Activated CD4-positive, alpha-beta T cell treated with anti-CD3 and anti-CD28 coated beads, Interleukin-2, amount 10 ng/mL, durations not matched to agents 24 days and 14 days (primary cell): ENCODE results near the gene ATP2B2. TPM values are rescaled to one million over a fixed set of nuclear protein-coding genes. Genes with fewer than 3 reads are reported as not detected.
A peak's percentile ranks its signal among the peaks of the same experiment; 100 is the strongest.

Experiments
- DNase-seq: peaks from one replicate; pipeline ENCODE4 v3.0.0; 2022
- H3K27ac Mint-ChIP-seq: one replicate; pipeline ENCODE4 v1.8.0; 2022; ENCODE audit warnings: mild to moderate bottlenecking, mixed read lengths
- H3K27me3 Mint-ChIP-seq: one replicate; pipeline ENCODE4 v1.8.0; 2022; ENCODE audit warnings: mixed read lengths
- H3K36me3 Mint-ChIP-seq: one replicate; pipeline ENCODE4 v1.8.0; 2022; ENCODE audit warnings: low read depth, mild to moderate bottlenecking, mixed read lengths
- H3K4me1 Mint-ChIP-seq: one replicate; pipeline ENCODE4 v1.8.0; 2021; ENCODE audit warnings: mixed read lengths
- H3K4me3 Mint-ChIP-seq: one replicate; pipeline ENCODE4 v1.8.0; 2022; ENCODE audit warnings: mild to moderate bottlenecking, moderate library complexity, mixed read lengths
- H3K9me3 Mint-ChIP-seq: one replicate; pipeline ENCODE4 v1.8.0; 2021; ENCODE audit warnings: mixed read lengths
- intact Hi-C: fragments of 100-400 bp; cut with micrococcal nuclease; formaldehyde crosslinking; loops from one replicate; pipeline ENCODE4 v1.15.1; 2023
- total RNA-seq: library from RNA; stranded (reverse); gene quantifications from 2 replicates; pipeline ENCODE4 v1.2.3, GENCODE V29; 2022

ATP2B2 gene
- total RNA-seq, 1 donor from 2014 or later, result not detected

DNA sequence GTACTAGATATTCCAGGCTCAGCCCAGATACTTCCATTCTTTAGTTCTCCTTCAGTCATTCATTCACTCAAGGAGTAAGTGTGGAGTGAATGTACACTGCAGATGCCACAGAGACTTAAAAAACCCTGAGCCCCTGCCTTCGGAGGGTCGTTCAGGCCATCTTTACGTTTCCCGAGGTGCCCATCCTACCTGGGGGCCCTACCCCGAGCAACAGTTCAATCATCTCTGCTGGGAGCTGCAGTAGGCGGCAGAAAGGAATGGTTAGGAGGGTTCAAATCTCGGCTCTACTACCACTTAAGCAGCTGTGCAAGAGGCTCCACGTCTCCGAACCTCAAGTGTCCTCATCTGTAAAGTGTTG lies 185.1 kb downstream of the ATP2B2 start:
- intact Hi-C loops, result loop anchor here (1.0 to 5.0 kb wide), 3 partner anchors 309 to 478 kb away; partner anchors contain the start of genes CRELD1 and RPUSD3
- Mint-ChIP-seq H3K36me3 (peaks cover 19% of the 10 kb centered on the region), H3K4me1 (peaks cover 23% of the 10 kb centered on the region), H3K9me3 (no peaks in the 10 kb centered on the region), H3K4me3 (peak overlapping the region; percentile 90), H3K27me3 (peaks cover 10% of the 10 kb centered on the region), H3K27ac (peak overlapping the region; percentile 87)
- DNase-seq, result no peak

DNA sequence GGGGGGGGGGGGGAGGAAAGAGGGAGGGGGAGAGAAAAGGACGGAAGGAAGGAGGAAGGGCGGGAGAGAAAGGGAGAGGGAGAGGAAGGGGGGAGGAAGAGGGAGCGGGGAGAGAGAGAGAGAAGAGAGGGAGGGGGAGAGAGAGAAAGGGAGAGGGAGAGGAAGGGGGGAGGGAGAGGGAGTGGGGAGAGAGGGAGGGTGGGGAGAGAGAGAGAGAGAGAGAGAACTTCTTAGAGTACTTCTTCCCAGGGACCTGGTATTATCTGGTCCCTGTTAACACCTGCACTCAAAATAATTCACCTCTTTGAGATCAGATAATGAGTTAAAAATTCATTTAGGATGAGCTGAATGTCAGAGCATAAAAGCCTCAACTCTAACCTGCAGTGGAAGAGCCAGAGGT lies 185.6 kb downstream of the ATP2B2 start:
- no peak overlapping the region for H3K27ac Mint-ChIP-seq
- intact Hi-C loops, result loop anchor here (1.0 to 5.0 kb wide), 3 partner anchors 309 to 478 kb away; partner anchors contain the start of genes CRELD1 and RPUSD3
- peaks cover 5% of the 10 kb centered on the region for H3K27me3 Mint-ChIP-seq
- peak overlapping the region; percentile 90 for H3K4me3 Mint-ChIP-seq
- H3K4me1 Mint-ChIP-seq, result peaks cover 23% of the 10 kb centered on the region
- DNase-seq, result no peak
- peaks cover 19% of the 10 kb centered on the region for H3K36me3 Mint-ChIP-seq
- H3K9me3 Mint-ChIP-seq, result no peaks in the 10 kb centered on the region

DNA sequence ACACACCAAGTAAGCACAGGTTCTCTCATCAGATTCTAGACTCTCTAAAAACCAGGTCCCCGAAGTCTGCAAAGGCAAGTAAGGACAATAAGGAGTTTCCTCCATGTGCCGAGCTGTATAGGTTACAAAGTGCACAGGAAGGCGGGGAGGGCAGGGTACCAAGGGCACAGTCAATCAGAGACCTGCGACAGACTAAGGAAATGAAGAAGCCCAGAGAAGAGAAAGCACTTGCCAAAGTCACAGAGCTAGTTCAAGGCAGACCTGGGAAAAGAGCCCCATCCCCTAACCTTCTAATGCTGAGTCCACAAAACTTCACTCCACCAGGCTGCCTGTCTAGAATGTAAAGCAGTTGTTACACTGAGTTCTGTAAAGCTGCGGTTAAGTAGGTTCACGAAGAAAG lies 186.1 kb downstream of the ATP2B2 start:
- peaks cover 23% of the 10 kb centered on the region for H3K4me1 Mint-ChIP-seq
- peak overlapping the region; percentile 90 for H3K4me3 Mint-ChIP-seq
- no peak for DNase-seq
- peaks cover 22% of the 10 kb centered on the region for H3K36me3 Mint-ChIP-seq
- intact Hi-C loops, result no loop called here
- no peaks in the 10 kb centered on the region for H3K9me3 Mint-ChIP-seq
- H3K27me3 Mint-ChIP-seq, result no peaks in the 10 kb centered on the region
- peak overlapping the region; percentile 45 for H3K27ac Mint-ChIP-seq

DNA sequence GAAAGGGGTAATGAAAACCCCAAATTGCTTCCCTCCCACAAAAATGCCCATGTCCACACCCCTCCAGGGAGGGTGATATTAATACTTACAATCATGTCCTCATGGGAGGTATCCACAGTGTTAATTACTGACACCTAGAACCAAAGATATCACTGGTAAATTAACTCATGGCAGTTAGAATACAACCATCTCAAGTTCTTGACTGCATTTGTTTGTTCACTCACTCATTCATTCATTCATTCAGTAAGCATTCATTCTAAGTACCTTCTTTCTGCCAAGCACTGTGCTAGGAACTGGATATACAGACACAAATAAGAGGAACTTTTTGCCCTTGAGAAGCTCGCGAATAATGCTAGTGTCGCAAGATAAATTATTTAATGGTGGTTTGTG lies 187.4 kb downstream of the ATP2B2 start:
- no peaks in the 10 kb centered on the region for H3K9me3 Mint-ChIP-seq
- H3K4me1 Mint-ChIP-seq, result peaks cover 25% of the 10 kb centered on the region
- intact Hi-C loops, result no loop called here
- H3K36me3 Mint-ChIP-seq, result peaks cover 31% of the 10 kb centered on the region
- no peak overlapping the region for H3K27ac Mint-ChIP-seq
- no peaks in the 10 kb centered on the region for H3K27me3 Mint-ChIP-seq
- no peak for DNase-seq
- H3K4me3 Mint-ChIP-seq, result no peak overlapping the region

DNA sequence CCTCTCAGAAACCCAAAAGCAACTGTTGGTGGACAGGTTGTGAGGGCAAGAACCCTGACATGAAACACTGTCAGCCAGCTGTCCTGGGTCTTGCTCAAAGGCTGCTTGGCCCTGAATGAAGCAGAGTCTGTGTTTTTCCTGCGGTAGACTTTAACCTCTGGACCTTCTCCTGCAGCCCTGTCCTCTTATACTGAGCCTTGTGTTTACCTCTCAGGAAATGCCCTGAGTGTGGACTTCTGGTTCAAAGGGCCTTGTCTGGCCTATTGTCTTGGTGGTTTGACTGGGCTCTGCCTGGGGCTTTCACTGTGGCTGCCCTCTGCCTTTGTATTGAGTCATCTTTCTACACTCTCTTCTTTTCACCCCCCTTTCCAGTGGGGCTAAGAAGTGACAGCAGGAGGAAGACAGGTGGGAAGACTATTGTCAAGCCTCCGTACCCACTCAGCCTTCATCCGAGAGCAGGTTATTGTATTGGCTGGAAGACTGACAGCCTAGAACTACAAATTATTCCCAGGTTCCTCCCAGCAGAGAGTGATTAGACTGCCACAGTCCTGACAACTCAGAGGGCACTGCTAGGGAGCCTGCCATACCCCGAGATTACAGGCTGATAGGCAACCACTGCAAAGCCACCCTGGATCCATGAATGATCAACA lies 187.9 kb downstream of the ATP2B2 start:
- Mint-ChIP-seq H3K27ac (no peak overlapping the region), H3K4me1 (peaks cover 25% of the 10 kb centered on the region), H3K9me3 (no peaks in the 10 kb centered on the region), H3K4me3 (no peak overlapping the region), H3K36me3 (peaks cover 34% of the 10 kb centered on the region), H3K27me3 (no peaks in the 10 kb centered on the region)
- DNase-seq, result no peak
- intact Hi-C loops, result no loop called here

DNA sequence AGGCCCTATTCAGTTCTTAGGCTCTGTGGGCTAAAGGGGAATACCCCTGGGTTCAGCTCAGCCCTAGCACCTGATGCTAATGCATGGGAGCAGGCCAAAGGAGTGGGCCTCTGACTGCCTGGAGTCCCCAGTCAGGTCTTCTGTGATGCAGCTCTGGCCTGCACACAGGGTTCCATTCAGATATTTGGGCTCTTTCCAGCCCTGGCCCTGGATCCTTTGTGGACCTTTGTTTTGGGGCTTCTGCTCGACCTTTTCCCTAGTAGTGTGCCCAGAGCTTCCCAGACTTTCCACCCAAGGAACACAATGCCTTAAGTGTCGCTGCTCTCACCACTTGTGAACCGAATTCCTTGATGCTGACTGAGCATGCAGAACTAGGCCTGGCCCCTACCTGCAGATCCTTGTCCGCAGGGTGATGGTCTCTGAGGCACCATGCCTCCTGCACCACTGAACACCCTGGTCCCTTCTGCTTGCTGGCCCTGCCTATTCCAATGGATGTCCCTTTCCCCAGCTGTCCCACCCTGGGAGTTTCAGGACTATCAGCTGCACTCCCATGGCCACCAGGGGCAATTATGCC lies 189.5 kb downstream of the ATP2B2 start:
- Mint-ChIP-seq H3K9me3 (no peaks in the 10 kb centered on the region), H3K27ac (no peak overlapping the region), H3K4me3 (no peak overlapping the region), H3K36me3 (peaks cover 45% of the 10 kb centered on the region), H3K27me3 (no peaks in the 10 kb centered on the region), H3K4me1 (peaks cover 17% of the 10 kb centered on the region)
- intact Hi-C loops, result no loop called here
- no peak for DNase-seq

DNA sequence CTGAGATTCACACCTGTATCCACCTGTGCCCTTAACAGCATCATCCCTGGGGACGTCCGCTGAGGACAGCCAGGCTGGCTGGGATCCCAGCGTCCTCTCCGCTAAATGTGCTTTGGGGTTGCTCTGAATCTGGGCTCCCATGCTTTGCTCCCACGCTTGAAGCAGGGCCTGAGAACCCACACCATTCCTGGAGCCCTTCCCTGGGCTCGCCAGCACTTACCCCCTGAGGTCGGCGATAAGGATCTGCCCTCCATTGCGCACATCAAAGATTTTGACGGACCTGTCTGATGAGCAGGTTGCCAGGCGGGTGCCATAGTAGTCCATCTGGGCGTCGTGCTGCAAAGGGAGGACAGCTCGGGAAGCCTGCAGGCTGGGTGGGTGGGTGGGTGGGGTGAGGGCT lies 190.3 kb downstream of the ATP2B2 start:
- no peak overlapping the region for H3K27ac Mint-ChIP-seq
- intact Hi-C loops, result no loop called here
- H3K4me1 Mint-ChIP-seq, result peaks cover 17% of the 10 kb centered on the region
- DNase-seq, result no peak
- no peaks in the 10 kb centered on the region for H3K9me3 Mint-ChIP-seq
- peaks cover 52% of the 10 kb centered on the region for H3K36me3 Mint-ChIP-seq
- no peaks in the 10 kb centered on the region for H3K27me3 Mint-ChIP-seq
- H3K4me3 Mint-ChIP-seq, result no peak overlapping the region

DNA sequence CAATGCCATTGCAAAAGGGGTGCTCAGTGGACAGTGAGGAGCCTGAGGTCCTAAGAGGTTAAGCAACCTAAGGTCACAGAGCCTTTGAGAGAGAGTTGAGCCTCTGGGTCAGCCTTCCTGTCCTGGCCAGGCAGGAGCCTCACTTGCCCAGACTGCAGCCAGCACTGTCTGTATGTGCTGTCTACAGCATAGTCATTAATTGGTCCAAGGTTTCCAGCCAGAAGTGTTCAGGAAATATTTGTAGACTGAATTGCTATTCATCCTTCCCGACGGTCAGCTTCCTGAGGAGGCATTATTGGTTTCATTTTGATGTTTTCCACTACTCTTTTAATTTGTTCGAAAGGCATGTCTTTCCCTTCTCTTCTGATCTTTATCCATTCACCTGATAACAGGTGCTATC lies 192.5 kb downstream of the ATP2B2 start:
- peak overlapping the region; percentile 78 for H3K27ac Mint-ChIP-seq
- peaks cover 2% of the 10 kb centered on the region for H3K4me1 Mint-ChIP-seq
- intact Hi-C loops, result no loop called here
- H3K36me3 Mint-ChIP-seq, result peaks cover 55% of the 10 kb centered on the region
- H3K27me3 Mint-ChIP-seq, result no peaks in the 10 kb centered on the region
- no peak for DNase-seq
- no peak overlapping the region for H3K4me3 Mint-ChIP-seq
- H3K9me3 Mint-ChIP-seq, result no peaks in the 10 kb centered on the region

DNA sequence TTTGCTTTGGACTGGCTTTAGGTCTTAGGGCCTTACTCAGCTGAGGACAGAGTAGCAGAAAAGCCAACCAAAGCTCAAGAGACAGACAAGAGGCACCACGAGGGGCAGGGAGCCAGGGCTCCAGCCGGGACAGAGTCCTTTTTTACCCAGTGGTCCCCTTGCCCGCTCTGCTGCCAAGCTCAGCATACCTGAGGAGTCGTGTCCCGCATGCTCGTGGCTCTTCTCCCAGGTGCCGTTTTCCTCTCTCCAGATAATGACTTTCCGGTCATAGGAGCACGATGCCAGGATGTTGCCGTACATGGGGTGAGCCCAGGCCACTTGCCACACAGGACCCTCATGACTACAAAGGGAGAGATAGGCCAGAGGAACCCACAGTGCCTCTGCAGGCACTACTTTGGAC lies 193.0 kb downstream of the ATP2B2 start:
- Mint-ChIP-seq H3K27ac (no peak overlapping the region), H3K4me1 (peaks cover 2% of the 10 kb centered on the region), H3K4me3 (no peak overlapping the region), H3K27me3 (no peaks in the 10 kb centered on the region), H3K9me3 (no peaks in the 10 kb centered on the region), H3K36me3 (peaks cover 54% of the 10 kb centered on the region)
- intact Hi-C loops, result no loop called here
- no peak for DNase-seq

DNA sequence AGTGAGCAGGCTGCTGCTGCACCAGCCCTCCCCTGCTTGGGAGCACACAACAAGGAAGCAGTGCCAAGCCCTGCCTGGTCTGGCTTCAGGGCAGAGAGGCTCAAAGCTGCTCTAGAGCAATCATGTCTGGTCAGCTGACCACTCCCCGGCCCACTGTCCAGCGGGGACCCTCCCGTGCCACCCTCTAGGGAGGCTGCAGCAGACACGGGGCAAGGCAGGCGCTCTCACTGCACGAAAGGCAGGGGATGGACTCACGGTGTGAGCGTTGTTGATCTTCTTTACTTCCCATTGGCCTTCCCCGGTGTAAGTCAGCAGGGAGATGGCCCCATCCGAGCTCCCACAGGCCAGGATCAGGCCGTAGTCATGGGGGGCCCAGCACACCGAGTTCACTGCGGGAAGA lies 193.7 kb downstream of the ATP2B2 start:
- H3K27ac Mint-ChIP-seq, result no peak overlapping the region
- no peak for DNase-seq
- intact Hi-C loops, result no loop called here
- H3K4me1 Mint-ChIP-seq, result peaks cover 2% of the 10 kb centered on the region
- H3K27me3 Mint-ChIP-seq, result no peaks in the 10 kb centered on the region
- H3K36me3 Mint-ChIP-seq, result peaks cover 56% of the 10 kb centered on the region
- H3K4me3 Mint-ChIP-seq, result no peak overlapping the region
- no peaks in the 10 kb centered on the region for H3K9me3 Mint-ChIP-seq

DNA sequence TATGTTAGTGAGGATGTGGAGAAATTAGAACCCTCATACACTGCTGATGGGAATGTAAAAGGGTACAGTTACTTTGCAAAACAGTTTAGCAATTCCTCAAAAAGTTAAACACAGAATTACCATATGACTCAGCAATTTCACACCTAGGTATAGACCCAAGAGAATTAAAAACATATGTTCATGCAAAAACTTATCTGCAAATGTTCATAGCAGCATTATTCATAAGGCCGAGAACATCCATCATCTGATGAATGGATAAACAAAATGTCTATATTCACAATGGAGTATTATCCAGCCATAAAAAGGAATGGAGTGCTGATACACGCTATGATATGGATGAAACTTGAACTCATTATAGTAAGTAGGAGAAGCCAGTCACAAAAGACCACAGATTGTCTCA lies 194.8 kb downstream of the ATP2B2 start:
- Mint-ChIP-seq H3K36me3 (peaks cover 63% of the 10 kb centered on the region), H3K4me1 (peaks cover 2% of the 10 kb centered on the region), H3K27me3 (no peaks in the 10 kb centered on the region), H3K9me3 (no peaks in the 10 kb centered on the region), H3K4me3 (no peak overlapping the region), H3K27ac (no peak overlapping the region)
- no peak for DNase-seq
- intact Hi-C loops, result no loop called here

DNA sequence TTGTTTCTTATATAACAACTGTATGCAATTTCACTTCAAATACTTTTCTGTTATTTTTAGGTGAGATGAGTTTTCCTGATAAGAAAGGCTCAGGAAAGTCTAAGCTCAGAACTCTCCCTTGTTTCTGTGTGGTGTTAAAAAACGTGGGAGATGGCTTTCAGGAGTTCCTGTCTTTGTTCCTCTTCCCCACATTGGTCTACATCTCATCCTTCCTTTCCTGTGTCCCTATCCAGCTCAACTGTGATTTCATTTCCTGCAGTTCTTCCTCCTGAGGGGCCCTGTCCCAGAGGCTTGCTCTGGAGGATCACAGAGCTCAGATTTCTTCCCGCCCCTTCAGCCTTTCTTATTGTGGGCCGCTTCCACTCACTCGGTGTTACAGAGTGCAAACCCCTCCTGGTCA lies 195.7 kb downstream of the ATP2B2 start:
- no peak overlapping the region for H3K4me3 Mint-ChIP-seq
- H3K27ac Mint-ChIP-seq, result peak overlapping the region; percentile 6
- DNase-seq, result no peak
- peaks cover 69% of the 10 kb centered on the region for H3K36me3 Mint-ChIP-seq
- peaks cover 2% of the 10 kb centered on the region for H3K4me1 Mint-ChIP-seq
- intact Hi-C loops, result no loop called here
- no peaks in the 10 kb centered on the region for H3K9me3 Mint-ChIP-seq
- no peaks in the 10 kb centered on the region for H3K27me3 Mint-ChIP-seq

DNA sequence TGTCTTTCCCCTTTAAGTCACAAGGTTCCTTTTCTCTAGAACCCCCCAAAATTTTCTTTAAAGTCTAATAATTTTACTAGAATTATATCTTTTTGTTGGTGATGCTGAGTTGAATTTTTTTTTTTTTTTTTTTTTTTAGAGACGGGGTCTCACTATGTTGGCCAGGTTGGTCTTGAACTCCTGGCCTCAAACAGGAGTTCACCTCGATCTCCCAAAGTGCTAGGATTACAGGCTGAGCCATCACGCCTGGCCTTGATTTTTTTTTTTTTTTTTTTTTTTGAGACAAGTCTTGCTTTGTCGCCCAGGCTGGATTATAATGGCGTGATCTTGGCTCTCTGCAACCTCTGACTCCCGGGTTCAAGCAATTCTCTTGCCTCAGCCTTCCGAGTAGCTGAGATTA lies 196.7 kb downstream of the ATP2B2 start:
- no peaks in the 10 kb centered on the region for H3K27me3 Mint-ChIP-seq
- peaks cover 2% of the 10 kb centered on the region for H3K4me1 Mint-ChIP-seq
- intact Hi-C loops, result no loop called here
- no peak overlapping the region for H3K4me3 Mint-ChIP-seq
- no peaks in the 10 kb centered on the region for H3K9me3 Mint-ChIP-seq
- DNase-seq, result no peak
- H3K27ac Mint-ChIP-seq, result no peak overlapping the region
- peaks cover 72% of the 10 kb centered on the region for H3K36me3 Mint-ChIP-seq

DNA sequence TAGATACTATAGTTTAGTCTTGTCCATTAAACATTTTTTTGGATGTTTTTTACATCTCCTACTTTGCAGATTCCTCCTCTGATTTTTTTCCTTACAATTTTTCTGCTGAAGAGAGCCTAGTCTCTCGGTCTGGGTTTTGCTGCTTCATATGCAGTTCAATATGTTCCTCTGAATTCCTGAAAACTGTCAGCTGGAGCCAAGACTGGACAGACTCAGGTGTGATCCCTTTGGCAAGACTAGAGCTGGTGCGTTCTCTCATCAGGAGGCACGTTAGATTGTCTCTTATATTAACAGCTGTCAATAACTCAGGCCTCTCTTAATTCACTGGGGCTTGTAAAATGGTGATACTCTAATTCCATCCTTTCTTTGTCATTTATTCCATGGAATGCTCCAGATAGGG lies 199.2 kb downstream of the ATP2B2 start:
- Mint-ChIP-seq H3K4me3 (no peak overlapping the region), H3K27me3 (no peaks in the 10 kb centered on the region), H3K4me1 (no peaks in the 10 kb centered on the region), H3K27ac (peak overlapping the region; percentile 23), H3K36me3 (peaks cover 73% of the 10 kb centered on the region), H3K9me3 (no peaks in the 10 kb centered on the region)
- intact Hi-C loops, result no loop called here
- DNase-seq, result no peak
